WTC11 (cell line): ENCODE results near the gene MAB21L3. TPM values are rescaled to one million over a fixed set of nuclear protein-coding genes. Genes with fewer than 3 reads are reported as not detected.

Source experiments
- ATAC-seq: fragments of 200-7000 bp; cut with Tn5 transposase; 2 replicates; pipeline ENCODE4 v1.10.0; 2021; ENCODE audit warnings: mild to moderate bottlenecking, moderate library complexity
- CTCF ChIA-PET: fragments of 300-600 bp; sonication (Branson Sonifier 250); formaldehyde crosslinking; loops from one replicate; lab custom pipeline; 2021; ENCODE audit warnings: antibody characterized with exemption; lab: Charles Lee
- POLR2A ChIA-PET: fragments of 350-600 bp; sonication (Branson Sonifier 250); formaldehyde crosslinking; loops from one replicate; lab custom pipeline; 2021; ENCODE audit warnings: antibody characterized with exemption; lab: Charles Lee
- DNase-seq: peaks from one replicate; pipeline ENCODE4 v3.0.0; 2021; ENCODE audit warnings: low spot score
- H3K27ac Mint-ChIP-seq: 2 replicates; pipeline ENCODE4 v1.8.0; 2021; ENCODE audit warnings: mixed read lengths
- H3K27me3 Mint-ChIP-seq: 2 replicates; pipeline ENCODE4 v1.8.0; 2021; ENCODE audit warnings: low read depth, mild to moderate bottlenecking, moderate library complexity, mixed read lengths
- H3K36me3 Mint-ChIP-seq: 2 replicates; pipeline ENCODE4 v1.8.0; 2021; ENCODE audit warnings: mixed read lengths
- H3K4me1 Mint-ChIP-seq: 2 replicates; pipeline ENCODE4 v1.8.0; 2022; ENCODE audit warnings: mixed read lengths
- H3K4me3 Mint-ChIP-seq: 2 replicates; pipeline ENCODE4 v1.8.0; 2021; ENCODE audit warnings: mild to moderate bottlenecking, moderate library complexity, mixed read lengths
- H3K9me3 Mint-ChIP-seq: 2 replicates; pipeline ENCODE4 v1.8.0; 2021; ENCODE audit warnings: mixed read lengths
- CREM ChIP-seq: sonication (generic); formaldehyde crosslinking; IDR thresholded peaks from 2 replicates; pipeline ENCODE4 v1.8.1; 2022; ENCODE audit warnings: mild to moderate bottlenecking, missing genetic modification reagents, moderate library complexity
- EMX1 ChIP-seq: fragments of 250-450 bp; sonication (Bioruptor Pico); IDR thresholded peaks from 2 replicates; pipeline ENCODE4 v1.8.0; 2021; ENCODE audit warnings: mild to moderate bottlenecking
- FOXK1 ChIP-seq: sonication (generic); formaldehyde crosslinking; IDR thresholded peaks from 2 replicates; pipeline ENCODE4 v1.8.0; 2022; ENCODE audit warnings: mild to moderate bottlenecking, moderate library complexity, missing genetic modification reagents
- GRHL2 ChIP-seq: fragments of 250-450 bp; sonication (Bioruptor Pico); IDR thresholded peaks from 2 replicates; pipeline ENCODE4 v1.8.0; 2022; ENCODE audit warnings: mild to moderate bottlenecking, moderate library complexity; ENCODE audit not compliant: insufficient replicate concordance, severe bottlenecking
- IRF2 ChIP-seq: sonication (generic); formaldehyde crosslinking; IDR thresholded peaks from 2 replicates; pipeline ENCODE4 v1.8.0; 2022; ENCODE audit warnings: low read depth, missing genetic modification reagents, borderline replicate concordance
- MAX ChIP-seq: sonication (generic); formaldehyde crosslinking; IDR thresholded peaks from 2 replicates; pipeline ENCODE4 v1.8.0; 2022; ENCODE audit warnings: mild to moderate bottlenecking, missing genetic modification reagents
- MXD4 ChIP-seq: fragments of 250-450 bp; sonication (Bioruptor Pico); IDR thresholded peaks from 2 replicates; pipeline ENCODE4 v1.8.0; 2021; ENCODE audit warnings: mild to moderate bottlenecking, moderate library complexity, borderline replicate concordance
- NR2C2 ChIP-seq: sonication (generic); formaldehyde crosslinking; IDR thresholded peaks from 2 replicates; pipeline ENCODE4 v1.8.0; 2022; ENCODE audit warnings: mild to moderate bottlenecking, missing genetic modification reagents
- SMAD4 ChIP-seq: sonication (generic); formaldehyde crosslinking; IDR thresholded peaks from 2 replicates; pipeline ENCODE4 v1.8.0; 2022; ENCODE audit warnings: mild to moderate bottlenecking, missing genetic modification reagents
- SP1 ChIP-seq: sonication (generic); formaldehyde crosslinking; conservative IDR thresholded peaks from 2 replicates; pipeline ENCODE4 v1.8.1; 2022; ENCODE audit warnings: missing genetic modification reagents
- TEAD1 ChIP-seq: sonication (generic); formaldehyde crosslinking; IDR thresholded peaks from 2 replicates; pipeline ENCODE4 v1.8.0; 2022; ENCODE audit warnings: mild to moderate bottlenecking, missing genetic modification reagents
- ZBTB43 ChIP-seq: sonication (generic); formaldehyde crosslinking; IDR thresholded peaks from 2 replicates; pipeline ENCODE4 v1.8.1; 2023; ENCODE audit warnings: mild to moderate bottlenecking, missing genetic modification reagents
- ZMAT4 ChIP-seq: fragments of 250-450 bp; sonication (Bioruptor Pico); IDR thresholded peaks from 2 replicates; pipeline ENCODE4 v1.9.0; 2021; ENCODE audit warnings: mild to moderate bottlenecking
- ZNF219 ChIP-seq: sonication (generic); formaldehyde crosslinking; IDR thresholded peaks from 2 replicates; pipeline ENCODE4 v1.8.0; 2023; ENCODE audit warnings: missing genetic modification reagents, mild to moderate bottlenecking, borderline replicate concordance
- ZNF263 ChIP-seq: sonication (generic); formaldehyde crosslinking; IDR thresholded peaks from 2 replicates; pipeline ENCODE4 v1.8.1; 2022; ENCODE audit warnings: low read depth, mild to moderate bottlenecking, moderate library complexity, missing genetic modification reagents
- ZNF317 ChIP-seq: sonication (generic); formaldehyde crosslinking; IDR thresholded peaks from 2 replicates; pipeline ENCODE4 v1.8.1; 2023; ENCODE audit warnings: low read depth, mild to moderate bottlenecking, moderate library complexity, missing genetic modification reagents, borderline replicate concordance
- ZNF423 ChIP-seq: fragments of 250-450 bp; sonication (Bioruptor Pico); IDR thresholded peaks from 2 replicates; pipeline ENCODE4 v2.1.2; 2022; ENCODE audit warnings: mild to moderate bottlenecking, moderate library complexity
- total RNA-seq: library from RNA; stranded (reverse); gene quantifications from 3 replicates; pipeline ENCODE4 v1.2.3, GENCODE V29; 2021
- TF ChIP-seq, protein P1 (sequence below): sonication (generic); formaldehyde crosslinking; IDR thresholded peaks from 2 replicates; pipeline ENCODE4 v1.8.0; 2022; ENCODE audit warnings: mild to moderate bottlenecking, missing genetic modification reagents
- TF ChIP-seq, protein P2 (sequence below): sonication (generic); formaldehyde crosslinking; conservative IDR thresholded peaks from 2 replicates; pipeline ENCODE4 v1.8.1; 2022; ENCODE audit warnings: mild to moderate bottlenecking, missing genetic modification reagents
- TF ChIP-seq, protein P3 (sequence below): sonication (generic); formaldehyde crosslinking; IDR thresholded peaks from 2 replicates; pipeline ENCODE4 v1.8.1; 2022; ENCODE audit warnings: low read depth, missing genetic modification reagents, borderline replicate concordance
- TF ChIP-seq, protein P4 (sequence below): sonication (generic); formaldehyde crosslinking; IDR thresholded peaks from 2 replicates; pipeline ENCODE4 v1.8.1; 2023; ENCODE audit warnings: mild to moderate bottlenecking, missing genetic modification reagents, moderate library complexity

Gene MAB21L3
- total RNA-seq, 1 experiment from 2014 or later, result not detected

DNA sequence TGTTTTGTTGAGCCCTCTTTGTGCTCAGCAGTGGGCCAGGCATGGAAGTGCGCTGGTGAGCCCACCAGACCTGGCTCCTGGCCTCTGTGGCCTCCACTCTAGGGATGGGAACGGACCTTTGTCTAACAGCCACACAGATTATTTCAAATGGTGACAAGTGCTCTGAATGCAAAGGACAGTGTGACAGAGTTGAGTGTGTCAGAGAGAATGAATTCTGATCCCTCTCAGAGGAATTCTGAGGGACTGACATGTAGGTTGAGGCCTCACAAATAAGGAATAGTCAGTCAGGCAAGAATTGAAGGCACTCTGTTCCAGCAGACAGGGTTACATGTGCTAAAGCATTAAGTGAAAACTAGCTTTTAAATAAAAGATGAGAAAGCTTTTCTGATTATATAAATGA is 11.3 kb upstream of the MAB21L3 start (continued):
- TF ChIP-seq ZBTB43, result no peak
- TF ChIP-seq, protein P1, sequence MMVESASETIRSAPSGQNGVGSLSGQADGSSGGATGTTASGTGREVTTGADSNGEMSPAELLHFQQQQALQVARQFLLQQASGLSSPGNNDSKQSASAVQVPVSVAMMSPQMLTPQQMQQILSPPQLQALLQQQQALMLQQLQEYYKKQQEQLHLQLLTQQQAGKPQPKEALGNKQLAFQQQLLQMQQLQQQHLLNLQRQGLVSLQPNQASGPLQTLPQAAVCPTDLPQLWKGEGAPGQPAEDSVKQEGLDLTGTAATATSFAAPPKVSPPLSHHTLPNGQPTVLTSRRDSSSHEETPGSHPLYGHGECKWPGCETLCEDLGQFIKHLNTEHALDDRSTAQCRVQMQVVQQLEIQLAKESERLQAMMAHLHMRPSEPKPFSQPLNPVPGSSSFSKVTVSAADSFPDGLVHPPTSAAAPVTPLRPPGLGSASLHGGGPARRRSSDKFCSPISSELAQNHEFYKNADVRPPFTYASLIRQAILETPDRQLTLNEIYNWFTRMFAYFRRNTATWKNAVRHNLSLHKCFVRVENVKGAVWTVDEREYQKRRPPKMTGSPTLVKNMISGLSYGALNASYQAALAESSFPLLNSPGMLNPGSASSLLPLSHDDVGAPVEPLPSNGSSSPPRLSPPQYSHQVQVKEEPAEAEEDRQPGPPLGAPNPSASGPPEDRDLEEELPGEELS (CRISPR knock-in tag), result no peak

GRCh38 chr1:116104667-116105066 is 6.5 kb upstream of the MAB21L3 start:
- H3K9me3 Mint-ChIP-seq, result no peaks in the 10 kb centered on the region
- no peaks in the 10 kb centered on the region for H3K36me3 Mint-ChIP-seq
- H3K4me3 Mint-ChIP-seq, result no peak overlapping the region
- POLR2A ChIA-PET, result no interaction called here
- CTCF ChIA-PET, result no interaction called here
- TF ChIP-seq, protein P2, sequence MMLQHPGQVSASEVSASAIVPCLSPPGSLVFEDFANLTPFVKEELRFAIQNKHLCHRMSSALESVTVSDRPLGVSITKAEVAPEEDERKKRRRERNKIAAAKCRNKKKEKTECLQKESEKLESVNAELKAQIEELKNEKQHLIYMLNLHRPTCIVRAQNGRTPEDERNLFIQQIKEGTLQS, result no peak
- TF ChIP-seq MXD4 (CRISPR knock-in tag), result no peak
- TF ChIP-seq ZNF423 (CRISPR knock-in tag), result no peak
- TF ChIP-seq, protein P3, sequence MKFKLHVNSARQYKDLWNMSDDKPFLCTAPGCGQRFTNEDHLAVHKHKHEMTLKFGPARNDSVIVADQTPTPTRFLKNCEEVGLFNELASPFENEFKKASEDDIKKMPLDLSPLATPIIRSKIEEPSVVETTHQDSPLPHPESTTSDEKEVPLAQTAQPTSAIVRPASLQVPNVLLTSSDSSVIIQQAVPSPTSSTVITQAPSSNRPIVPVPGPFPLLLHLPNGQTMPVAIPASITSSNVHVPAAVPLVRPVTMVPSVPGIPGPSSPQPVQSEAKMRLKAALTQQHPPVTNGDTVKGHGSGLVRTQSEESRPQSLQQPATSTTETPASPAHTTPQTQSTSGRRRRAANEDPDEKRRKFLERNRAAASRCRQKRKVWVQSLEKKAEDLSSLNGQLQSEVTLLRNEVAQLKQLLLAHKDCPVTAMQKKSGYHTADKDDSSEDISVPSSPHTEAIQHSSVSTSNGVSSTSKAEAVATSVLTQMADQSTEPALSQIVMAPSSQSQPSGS (CRISPR knock-in tag), result no peak
- TF ChIP-seq ZNF263 (CRISPR knock-in tag), result no peak
- TF ChIP-seq GRHL2 (CRISPR knock-in tag), result no peak
- TF ChIP-seq IRF2, result no peak
- TF ChIP-seq, protein P4, sequence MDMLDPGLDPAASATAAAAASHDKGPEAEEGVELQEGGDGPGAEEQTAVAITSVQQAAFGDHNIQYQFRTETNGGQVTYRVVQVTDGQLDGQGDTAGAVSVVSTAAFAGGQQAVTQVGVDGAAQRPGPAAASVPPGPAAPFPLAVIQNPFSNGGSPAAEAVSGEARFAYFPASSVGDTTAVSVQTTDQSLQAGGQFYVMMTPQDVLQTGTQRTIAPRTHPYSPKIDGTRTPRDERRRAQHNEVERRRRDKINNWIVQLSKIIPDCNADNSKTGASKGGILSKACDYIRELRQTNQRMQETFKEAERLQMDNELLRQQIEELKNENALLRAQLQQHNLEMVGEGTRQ (CRISPR knock-in tag), result no peak
- no peak for TF ChIP-seq EMX1 (CRISPR knock-in tag)
- no peak for TF ChIP-seq CREM
- TF ChIP-seq, all 79 proteins: peak for 0
- no peak for ATAC-seq
- no peak overlapping the region for H3K27ac Mint-ChIP-seq
- H3K4me1 Mint-ChIP-seq, result no peaks in the 10 kb centered on the region
- DNase-seq, result no peak
- no peaks in the 10 kb centered on the region for H3K27me3 Mint-ChIP-seq

- no peak overlapping the region for H3K27ac Mint-ChIP-seq
- H3K9me3 Mint-ChIP-seq, result no peaks in the 10 kb centered on the region
- DNase-seq, result no peak
- TF ChIP-seq ZMAT4 (CRISPR knock-in tag), result no peak
- no peak for TF ChIP-seq MAX (CRISPR knock-in tag)
- TF ChIP-seq, protein P1 (CRISPR knock-in tag), result no peak
- no peak for TF ChIP-seq SP1 (CRISPR knock-in tag)
- no peak for TF ChIP-seq FOXK1 (CRISPR knock-in tag)
- no peak for TF ChIP-seq TEAD1 (CRISPR knock-in tag)
- no peak for TF ChIP-seq ZNF317 (CRISPR knock-in tag)
- TF ChIP-seq ZNF219 (CRISPR knock-in tag), result no peak
- TF ChIP-seq NR2C2 (CRISPR knock-in tag), result no peak
- TF ChIP-seq SMAD4 (CRISPR knock-in tag), result no peak
- TF ChIP-seq, all 79 proteins: peak for 0
- H3K36me3 Mint-ChIP-seq, result no peaks in the 10 kb centered on the region
- ChIA-PET CTCF (interaction anchor here (0.6 to 1.1 kb wide), 2 partner anchors 33 to 85 kb away, joined by 3 to 4 read pairs; no protein-coding TSS in a partner anchor), POLR2A (no interaction called here)
- ATAC-seq, result no peak
- H3K4me1 Mint-ChIP-seq, result peaks cover 7% of the 10 kb centered on the region; the same call in 1 of the 2 replicates
- H3K4me3 Mint-ChIP-seq, result no peak overlapping the region
- H3K27me3 Mint-ChIP-seq, result no peaks in the 10 kb centered on the region
Measured at GRCh38 chr1:116105996-116106395, 5.2 kb upstream of the MAB21L3 start.
